GM18861 (cell line): ENCODE results near the gene MROH7.
"Not testable (repeated sequence)": the region's sequence is repeated elsewhere in the genome, so short reads cannot be mapped to it uniquely, and the experiment has no call there.

Experiments
- ATAC-seq: cut with Tn5 transposase; IDR thresholded peaks from one replicate; pipeline ENCODE4 v1.9.1; 2021; ENCODE audit not compliant: unreplicated experiment

MROH7 gene

DNA sequence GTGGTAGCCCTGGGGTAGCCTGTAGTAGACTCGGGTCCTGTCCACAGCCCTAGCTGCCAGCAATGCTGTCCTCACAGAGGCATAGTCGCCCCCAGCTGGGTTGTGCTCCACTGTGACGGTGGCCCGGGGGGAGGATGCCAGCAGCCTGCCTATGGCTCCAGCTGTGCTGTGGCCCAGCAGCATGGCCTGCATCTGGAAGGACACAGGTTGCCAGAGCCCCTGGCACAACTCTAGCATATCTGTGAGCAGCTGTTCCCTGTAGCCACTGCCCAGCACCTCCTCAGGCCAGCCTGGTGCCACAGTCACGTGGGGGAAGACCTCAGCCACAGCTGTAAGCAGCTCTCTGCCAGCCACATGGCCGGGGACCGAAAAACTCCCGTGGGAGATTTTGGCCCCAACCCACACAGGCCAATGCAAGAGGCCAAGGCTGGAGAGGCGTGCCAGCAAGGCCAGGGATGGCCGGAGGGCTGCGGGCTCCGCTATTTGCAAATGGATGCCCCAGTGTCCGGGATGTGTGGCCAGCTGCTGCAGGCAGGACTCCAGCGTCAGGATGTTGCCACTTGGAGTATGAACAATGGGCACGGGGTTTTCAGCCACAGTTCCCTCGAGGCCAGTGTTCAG is 32.2 kb upstream of the MROH7 start:
- ATAC-seq: no peak

DNA sequence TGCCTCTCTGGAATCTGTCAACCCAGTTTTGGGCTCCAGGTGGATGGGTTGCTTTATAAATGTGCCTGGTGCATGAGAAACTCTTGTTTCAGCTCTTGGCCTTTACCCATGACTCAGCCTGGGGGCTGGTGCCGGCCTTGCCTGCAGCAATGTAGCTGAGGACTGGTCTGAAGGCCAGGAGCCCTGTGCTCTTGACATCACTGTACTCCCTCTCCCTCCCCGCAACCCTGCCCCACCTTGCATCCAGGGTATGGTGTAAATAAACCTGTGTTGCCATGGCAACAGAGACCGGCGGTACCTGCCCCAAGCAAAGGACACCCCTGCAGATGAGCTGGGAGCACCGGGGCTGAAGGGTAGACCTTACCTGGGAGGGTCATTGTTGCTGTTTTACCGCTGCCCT is 31.5 kb upstream of the MROH7 start:
- no peak for ATAC-seq

DNA sequence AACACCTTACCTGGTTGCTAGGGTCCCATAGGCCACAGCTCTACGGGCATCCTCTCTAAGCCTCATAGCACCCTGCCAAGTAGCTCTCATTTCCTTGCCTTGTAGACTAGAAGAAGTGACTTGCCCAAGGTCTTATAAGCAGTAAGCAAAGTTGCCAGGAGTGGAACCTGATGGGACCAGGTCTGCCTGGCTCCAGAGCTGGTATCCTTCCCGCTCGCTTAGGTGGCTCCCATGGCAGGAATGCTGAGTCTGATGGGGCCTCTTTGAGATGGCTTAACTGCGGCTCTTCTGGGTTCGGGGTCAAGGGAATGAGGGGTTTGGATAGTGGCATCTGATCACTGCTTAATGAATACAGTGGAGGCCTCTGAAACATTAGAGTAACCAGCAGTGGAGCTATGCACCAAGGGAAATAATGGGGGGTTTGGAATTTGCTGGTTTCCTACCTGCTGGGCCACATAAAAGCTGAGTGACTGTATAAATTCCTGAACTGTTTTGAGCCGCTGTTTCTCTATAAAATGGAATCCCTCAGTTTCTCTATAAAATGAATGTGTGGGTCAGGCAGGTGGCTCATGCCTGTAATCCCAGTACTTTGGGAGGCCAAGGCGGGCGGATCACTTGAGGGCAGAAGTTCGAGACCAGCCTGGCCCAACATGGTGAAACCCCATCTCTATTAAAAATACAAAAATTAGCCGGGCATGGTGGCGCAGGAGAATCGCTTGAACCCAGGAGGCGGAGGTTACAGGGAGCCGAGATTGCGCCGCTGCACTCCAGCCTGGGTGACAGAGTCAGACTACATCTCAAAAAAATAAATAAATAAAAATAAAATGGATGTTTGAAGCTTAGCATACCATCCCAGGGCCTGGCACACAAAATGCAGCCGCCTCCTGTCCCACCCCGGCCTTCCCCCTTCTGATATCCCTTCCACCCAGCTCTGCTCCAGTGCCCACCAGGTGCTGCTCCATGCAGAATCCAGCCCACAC is 30.7 kb upstream of the MROH7 start:
- ATAC-seq: no peak

DNA sequence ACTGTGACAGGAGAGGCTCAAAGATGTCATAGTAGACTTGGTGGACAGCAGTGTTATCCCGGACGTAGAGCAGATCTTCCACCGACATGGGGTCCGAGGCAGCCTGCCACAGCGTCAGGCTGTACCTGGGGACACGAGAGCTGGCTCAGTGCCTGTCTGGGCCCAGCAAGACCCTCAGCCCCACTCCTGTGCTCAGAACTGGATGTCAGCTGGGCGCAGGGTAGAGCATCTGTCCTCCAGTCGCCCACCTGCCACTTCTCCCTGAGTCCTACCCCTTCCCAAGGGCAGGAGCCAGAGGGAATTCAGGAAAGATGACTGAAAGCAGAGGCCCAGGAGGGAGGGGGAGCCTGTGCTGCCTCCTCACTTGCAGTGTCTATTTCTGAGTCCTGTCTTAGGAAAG is 30.0 kb upstream of the MROH7 start:
- no peak for ATAC-seq

DNA sequence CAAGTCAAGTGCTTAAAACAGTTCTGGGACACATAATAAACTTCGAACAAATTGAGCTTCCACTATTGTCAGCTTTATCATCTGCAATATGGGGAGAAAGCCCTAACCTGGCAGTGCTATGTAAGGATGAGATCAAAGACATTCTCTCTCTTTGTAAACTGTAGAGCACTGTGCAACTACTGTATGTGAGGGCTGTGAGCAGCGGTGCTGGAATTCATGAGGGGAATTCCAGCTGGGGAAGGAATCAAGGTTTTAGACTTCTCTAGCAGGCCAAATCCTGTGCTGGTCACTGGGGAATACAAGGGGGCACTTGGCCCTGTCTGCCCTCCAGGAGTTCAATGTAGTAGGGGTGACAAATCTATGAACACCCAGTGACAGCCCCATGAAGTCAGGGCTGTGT is 27.6 kb upstream of the MROH7 start:
- ATAC-seq: no peak

DNA sequence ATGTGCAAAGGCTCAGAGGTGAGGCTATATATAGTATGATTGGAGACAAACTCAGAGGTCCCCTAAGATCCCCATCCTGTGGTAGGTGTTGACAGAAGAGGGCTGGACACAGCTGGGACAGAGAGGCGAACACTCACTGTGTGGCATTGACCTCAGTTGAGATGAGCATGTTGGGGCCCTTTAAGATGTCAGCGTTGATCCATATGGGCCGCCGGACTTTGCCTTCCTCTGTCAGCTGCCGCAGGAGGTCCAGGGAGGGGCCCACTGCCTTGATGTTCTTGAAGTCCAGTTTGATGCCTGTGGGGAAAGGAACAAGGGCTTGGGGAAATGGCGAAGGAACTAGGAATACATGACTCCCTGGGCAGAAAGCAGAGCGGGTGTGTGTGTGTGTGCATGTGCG is 27.0 kb upstream of the MROH7 start:
- no peak for ATAC-seq

DNA sequence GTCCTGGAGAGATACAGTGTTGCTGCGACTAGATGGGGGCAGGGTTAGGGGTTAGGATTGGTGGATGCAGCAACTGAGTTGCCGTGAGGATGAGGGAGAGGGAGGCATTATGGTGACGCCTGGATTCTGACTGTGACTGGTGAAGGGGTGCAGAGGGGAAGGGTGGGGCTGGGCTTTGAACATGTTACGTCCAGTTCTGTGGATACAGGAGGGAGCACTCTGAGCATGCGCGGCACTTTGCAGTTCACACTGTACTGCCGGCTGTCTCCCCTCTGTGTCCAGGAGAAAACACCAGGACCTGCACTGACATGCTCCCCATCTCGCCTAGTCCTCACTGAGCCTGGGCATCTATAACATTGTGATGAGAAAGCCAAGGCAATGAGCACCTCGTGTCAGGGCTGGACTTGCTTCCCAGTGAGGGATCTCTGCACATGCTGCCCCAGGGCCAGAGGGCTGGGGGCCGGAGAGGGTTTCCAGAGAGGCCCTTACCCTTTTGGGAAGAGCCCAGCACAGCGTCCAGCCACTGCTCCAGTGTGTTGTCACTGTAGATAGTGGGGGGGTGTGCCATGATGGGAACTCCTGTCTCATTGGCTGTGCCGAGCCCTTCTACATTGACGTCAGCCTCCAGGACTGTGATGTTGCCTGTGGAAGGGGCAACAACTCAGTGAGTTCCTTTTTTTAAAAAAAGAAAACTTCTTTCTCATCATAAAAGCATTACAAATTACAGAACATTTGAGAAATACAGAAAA is 25.9 kb upstream of the MROH7 start:
- ATAC-seq: no peak

DNA sequence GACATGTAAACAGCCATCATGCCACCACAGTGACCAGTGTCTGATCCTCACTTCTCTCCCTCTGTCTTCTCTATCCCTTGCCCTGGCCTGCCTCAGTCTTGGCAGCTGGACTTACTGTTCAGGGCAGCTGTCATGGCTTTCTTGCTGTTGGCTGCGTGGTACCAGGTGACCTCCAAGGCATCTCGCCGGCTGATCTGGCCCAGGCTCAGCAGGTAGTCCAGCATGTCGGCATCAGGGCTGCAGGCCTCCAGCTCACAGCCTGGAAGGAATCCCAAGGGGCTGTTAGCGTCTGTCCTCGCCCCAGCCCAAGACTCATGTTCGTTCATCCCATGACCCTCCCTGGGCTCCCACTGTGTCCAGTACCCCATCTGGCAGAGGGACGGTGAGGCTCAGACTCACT is 21.8 kb upstream of the MROH7 start:
- ATAC-seq: no peak

DNA sequence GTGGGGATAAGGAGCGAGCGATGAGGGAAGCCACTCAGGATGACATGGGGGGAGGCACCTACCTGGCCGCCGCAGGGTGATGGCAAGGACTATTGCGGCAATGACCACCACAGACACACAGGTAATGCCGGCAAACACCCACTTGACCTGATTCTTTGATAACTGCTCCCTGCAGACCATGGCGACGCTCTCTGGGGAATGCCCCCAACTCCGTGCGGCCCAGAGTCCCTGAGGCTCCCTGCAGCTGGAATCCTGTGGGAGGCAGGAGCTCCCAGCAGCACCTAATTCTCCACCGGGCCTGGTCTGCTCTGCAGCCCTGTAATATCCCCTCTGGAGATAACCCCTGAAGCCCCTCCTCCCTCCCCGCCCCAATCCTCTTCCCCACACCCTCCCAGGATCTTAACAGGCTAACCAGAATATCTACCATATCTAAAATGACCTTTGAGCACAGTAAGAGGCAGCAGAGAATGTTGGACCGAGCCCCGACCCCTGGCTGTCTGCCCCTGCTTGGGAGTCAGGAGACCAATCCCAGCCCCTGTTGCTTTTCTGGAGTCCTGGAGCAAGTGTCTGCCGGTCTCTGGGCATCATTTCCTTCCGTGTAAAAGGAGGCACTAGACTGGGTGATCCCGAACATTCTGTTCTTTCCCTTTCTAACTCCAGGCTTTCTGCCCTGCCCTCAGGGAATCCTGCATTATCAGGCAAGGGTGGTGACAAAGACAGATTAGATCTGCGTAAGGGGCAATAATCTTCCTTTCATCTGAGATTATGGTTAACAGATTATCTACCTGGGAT is 18.2 kb upstream of the MROH7 start, which contains the start of gene FAM151A:
Gene FAM151A (minus strand): TSS at position 310 of the 792 bp plus-strand sequence. CDS start 130 bp downstream, at position 180.
- no peak for ATAC-seq

DNA sequence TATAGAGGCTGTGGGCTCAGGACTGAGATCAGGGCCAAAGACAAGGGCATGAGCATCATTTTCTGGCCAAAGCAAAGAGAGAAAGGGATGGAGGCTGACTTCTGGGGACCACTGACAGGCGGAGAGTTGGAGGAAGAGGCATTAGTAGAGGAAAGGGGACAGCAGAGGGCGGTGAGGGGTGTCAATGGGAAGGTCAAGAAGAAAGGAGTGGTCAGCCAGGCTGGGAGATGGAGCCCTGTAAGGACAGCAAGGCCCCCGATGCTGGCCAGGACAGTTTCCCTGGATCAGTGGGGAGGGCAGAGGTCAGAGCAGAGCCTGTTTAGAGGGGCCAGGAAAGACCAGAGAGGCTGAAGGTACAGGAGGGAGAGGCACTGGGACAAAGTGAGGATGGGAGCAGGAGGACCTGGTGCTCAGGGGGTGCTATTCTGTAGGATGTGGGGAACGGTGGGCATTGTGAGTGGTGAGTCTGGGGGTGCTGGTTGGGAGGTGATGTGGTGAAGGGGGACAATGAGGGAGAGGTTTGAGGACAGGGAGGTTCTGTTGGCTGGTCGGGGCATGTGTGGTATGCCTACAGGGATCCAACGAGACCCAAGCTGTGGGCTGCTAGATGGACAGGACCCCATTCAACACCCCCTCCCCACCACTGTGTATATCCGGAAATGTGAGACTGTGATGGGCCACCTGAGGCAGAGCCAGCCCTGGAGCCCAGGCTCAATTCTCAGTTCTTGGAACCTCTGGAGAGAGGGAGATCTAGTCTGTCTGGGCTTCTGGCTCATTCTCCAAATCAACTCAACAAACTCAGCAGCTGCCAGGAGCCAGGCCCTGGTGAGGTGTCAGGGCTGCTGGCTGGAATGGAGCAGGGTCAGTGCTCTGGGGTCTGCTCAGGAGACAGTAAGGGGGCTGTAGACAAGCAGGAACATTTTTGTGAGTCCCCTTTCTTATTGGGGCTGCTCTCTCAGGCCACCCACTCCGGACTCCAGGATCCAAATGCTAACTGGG is 16.8 kb upstream of the MROH7 start:
- no peak for ATAC-seq

DNA sequence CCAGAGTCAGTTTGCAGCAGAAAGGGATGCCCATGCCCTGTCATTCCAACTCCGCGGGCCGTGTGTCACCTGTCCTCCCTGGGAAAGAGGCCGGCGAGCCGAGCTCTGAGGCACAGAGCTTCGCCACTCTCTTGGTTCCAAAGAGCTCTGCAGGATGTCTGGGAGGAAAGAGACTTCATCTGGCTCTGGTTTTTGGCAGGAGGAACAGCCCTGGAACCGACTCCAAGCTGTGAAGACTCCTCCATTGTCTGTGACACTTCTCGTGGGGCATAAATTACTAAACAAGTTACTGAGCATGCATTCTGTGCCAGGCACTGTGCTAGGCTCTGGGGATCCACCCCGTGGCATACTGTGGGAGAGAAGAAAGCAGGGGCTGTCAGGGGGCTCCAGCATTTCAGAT is 14.4 kb upstream of the MROH7 start:
- ATAC-seq: no peak

DNA sequence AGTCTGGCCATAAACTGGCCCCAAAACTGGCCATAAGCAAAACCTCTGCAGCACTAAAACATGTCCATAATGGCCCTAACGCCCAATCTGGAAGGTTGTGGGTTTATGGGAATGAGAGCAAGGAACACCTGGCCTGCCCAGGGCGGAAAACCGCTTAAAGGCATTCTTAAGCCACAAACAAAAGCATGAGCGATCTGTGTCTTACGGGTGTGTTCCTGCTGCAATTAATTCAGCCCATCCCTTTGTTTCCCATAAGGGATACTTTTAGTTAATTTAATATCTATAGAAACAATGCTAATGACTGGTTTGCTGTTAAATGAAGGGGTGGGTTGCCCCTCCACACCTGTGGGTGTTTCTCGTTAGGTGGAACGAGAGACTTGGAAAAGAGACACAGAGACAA is 5.8 kb upstream of the MROH7 start:
- ATAC-seq: not testable (repeated sequence)

DNA sequence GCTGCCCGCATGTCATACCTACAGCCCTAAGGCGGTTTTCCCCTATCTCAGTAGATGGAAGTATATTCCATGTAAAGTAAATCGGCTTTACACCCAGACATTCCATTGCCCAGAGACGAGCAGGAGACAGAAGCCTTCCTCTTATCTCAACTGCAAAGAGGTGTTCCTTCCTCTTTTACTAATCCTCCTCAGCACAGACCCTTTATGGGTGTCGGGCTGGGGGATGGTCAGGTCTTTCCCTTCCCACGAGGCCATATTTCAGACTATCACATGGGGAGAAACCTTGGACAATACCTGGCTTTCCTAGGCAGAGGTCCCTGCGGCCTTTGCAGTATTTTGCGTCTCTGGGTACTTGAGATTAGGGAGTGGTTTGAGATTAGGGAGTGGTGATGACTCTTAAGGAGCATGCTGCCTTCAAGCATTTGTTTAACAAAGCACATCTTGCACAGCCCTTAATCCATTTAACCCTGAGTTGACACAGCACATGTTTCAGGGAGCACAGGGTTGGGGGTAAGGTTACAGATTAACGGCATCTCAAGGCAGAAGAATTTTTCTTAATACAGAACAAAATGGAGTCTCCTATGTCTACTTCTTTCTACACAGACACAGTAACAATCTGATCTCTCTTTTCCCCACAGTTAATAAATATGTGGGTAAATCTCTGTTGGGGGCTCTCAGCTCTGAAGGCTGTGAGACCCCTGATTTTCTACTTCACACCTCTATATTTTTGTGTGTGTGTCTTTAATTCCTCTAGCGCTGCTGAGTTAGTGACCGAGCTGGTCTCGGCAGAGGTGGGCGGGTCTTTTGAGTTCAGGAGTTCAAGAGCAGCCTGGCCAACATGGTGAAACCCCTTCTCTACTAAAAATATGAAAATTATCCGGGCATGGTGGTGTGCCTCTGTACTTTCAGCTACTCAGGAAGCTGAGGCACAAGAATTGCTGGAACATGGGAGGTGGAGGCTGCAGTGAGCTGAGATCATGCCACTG is 4.8 kb upstream of the MROH7 start:
- ATAC-seq: not testable (repeated sequence)

DNA sequence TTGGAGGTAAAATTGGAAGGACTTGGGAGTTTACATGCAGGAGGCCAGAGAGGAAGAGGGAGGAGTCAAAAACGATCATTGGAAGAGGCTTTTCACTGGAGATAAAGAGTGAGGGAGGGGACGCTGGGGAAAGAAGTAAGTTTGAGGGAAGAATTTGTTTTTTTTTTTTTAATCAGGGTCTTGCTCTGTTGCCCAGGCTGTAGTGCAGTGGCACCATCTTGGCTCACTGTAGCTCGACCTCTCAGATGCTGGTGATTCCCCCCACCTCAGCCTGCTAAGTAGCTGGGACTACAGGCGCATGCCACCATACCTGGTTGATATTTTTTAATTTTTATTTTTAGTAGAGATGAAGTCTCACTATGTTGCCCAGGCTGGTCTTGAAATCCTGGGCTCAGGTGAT is 1.2 kb upstream of the MROH7 start:
- ATAC-seq: no peak

DNA sequence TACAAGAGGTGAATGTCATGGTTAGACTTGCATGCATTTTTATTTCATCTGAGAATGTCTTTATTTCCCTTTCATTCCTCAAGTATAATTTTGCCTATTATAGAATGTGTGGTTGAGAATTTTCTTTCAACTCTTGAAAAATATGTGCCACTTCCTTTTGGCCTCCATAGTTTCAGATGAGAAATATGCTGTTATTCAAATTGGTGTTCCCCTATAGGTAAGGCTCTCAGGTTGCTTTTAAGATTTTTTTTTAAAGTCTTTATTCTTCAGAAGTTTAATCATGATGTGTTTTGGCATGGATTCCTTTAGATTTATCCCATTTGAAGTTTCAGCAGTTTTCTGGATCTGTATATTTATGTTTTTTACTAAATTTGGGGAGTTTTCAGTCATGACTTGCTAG is 2.1 kb downstream of the MROH7 start:
- ATAC-seq: no peak

DNA sequence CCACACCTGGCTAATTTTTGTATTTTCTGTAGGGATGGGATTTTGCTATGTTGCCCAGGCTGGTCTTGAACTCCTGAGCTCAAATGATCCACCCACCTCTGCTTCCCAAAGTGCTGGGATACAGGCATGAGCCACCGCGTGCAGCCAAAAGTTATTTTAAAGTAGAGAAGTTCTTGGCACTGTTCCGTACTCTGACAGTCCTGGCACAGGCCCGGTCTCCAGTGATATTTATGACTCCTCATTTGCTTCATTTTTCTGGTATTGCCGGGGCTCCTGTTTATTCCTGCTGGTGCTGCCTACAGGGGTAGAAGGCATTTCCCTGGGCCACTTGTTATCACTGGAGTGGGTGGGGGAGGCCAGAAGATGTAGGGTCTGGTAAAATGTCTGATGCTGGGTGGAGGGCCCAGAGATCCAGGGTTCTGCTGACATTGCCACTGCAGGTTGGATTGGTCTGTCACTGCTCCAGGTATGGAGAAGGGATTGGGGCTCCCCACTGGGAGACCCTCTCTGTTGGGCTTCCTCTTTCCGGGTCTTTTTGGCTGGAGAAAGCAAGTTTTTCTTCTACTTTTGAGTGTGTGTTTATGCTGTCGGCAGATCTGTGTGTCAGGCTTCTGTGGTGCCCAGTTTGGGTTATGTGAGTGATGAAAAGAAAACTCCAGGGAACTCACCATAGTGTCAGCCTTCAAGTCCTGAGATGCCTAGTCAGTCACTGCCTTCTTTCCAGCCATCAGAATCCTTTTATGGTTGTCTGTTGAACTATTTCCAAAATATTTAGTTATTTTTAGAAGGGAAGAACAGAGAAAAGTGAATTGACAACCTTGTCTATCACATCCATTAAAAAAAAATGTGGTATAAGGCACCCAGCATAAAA is 4.5 kb downstream of the MROH7 start:
- ATAC-seq: no peak

DNA sequence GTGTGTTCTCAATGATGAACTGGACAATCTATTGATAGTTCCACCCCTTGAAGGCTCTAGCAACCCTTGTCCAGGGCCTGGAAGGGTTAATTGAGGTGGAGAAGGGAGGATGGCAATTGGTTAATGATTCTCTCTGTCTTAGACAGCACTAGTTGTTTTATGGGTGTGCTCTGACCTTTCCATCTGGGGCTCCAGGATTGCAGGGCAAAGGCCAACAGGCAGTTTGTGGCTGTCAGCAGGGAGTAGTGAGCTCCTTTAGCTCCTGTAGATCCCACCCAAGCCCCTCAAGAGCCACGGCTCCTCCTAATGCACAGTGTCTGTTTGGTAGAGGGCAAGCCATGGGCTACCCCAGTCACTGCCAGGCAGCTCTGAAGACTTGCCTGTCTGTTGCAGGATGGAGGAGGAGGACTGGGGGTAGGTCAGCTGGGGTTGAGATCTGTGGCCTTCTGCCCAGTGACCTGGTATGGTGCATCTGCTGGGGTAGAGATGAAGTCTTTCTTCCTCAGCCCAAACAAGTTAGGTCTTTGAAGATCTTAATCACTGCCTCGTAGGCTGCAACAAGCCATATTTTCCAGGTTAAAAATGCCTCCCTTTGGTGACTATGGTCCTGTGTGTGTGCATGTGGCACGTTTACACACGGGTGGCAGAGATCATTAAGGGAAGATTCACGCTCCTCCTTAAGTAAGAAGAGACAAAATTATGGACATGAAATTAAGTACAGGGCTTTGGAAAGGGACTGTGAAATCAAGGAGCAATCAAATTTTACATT is 7.7 kb downstream of the MROH7 start:
- no peak for ATAC-seq
